SIG-M5 treated with dmso at 0.1 percent for 504 hours (cell line): Measurements from ENCODE around the gene TBXAS1.
"Not testable (repeated sequence)": the region's sequence is repeated elsewhere in the genome, so short reads cannot be mapped to it uniquely, and the experiment has no call there.

Experiments
- DNase-seq: peaks from one replicate; lab custom pipeline; 2025; ENCODE audit not compliant: unreplicated experiment; lab: John Stamatoyannopoulos, UW

TBXAS1 gene

DNA sequence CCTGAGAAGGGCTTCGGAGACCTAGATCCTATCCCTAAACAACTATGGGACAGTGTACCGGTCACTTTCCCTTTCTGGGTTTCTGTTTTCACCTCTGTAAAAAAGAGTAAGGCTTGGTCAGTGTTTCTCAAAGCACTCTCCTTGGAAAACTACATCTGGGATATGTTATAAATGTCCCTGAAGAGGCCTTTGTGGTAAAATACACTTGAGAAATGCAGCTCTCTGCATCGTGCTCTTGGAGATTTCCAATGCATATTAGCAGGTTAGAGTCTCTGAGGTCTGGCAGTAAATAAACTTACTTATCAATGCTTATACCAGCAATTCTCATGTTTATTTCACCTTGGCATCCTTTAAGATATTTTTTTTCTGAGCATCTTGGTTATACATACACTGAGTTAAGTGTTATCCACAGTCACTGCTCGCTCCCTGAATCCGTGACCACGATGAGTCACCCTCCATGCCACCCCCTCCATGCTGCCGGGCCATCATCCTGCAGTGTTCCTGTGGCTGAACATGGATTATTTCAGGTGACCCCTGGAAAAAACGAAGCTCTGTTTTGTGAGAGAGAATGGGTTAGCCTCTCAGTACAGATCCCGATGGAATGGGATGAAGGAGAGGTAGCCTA, 3.3 kb upstream of the TBXAS1 start:
- no peak for DNase-seq

DNA sequence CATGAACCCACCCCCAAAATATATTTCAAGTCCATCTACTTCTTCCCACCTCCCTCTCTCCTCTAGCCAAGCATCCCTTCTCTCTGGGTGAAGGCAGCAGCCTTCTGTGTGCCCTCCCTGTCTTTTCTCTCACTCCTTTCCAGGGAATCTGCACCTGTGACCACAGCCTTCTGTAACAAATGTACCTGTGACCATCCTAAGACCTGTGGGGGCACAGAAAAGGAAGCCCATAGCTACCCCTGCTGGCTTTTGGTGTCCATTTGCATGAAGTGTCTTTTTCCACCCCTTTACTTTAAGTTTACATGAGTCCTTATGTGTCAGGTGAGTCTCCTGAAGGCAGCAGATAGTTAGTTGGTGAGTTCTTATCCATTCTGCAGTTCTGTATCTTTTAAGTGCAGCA, 2.0 kb upstream of the TBXAS1 start:
- no peak for DNase-seq

DNA sequence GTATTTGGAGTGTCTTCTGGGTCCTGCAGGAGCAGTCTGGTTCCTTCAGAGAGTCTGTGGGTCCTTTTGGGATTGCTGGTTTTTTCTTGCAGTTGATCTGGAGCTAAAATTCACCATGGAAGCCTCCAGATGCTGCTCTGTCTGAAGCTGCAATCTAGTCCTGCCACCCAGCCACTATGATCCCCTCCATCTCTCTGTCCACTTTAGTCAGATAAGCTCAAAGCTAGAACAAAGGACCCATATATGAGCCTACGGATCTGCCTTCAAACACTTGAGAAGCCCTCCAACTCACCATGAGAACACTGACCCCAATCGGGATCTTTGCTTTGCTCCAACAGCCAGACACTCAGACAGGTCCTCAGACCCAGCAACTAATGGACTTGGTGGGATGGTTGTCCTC, 618 bp upstream of the TBXAS1 start:
- no peak for DNase-seq

DNA sequence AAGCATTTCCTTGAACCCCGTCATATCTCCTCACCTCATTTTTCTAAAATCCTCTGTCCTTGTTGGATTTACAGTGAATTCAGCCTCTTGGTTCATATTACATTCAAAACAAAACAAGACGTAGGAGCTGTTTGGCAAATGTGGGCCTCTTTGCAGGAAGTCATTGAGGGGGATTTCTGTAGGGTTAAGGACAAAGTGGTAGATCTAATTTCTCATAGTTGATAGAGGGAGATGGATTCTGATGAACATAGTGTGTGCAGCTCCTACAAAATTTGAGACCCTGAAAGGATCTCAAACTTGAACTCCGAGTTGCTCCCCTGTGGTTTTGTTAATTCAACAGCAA, 682 bp downstream of the TBXAS1 start:
- DNase-seq: peak; percentile 29

DNA sequence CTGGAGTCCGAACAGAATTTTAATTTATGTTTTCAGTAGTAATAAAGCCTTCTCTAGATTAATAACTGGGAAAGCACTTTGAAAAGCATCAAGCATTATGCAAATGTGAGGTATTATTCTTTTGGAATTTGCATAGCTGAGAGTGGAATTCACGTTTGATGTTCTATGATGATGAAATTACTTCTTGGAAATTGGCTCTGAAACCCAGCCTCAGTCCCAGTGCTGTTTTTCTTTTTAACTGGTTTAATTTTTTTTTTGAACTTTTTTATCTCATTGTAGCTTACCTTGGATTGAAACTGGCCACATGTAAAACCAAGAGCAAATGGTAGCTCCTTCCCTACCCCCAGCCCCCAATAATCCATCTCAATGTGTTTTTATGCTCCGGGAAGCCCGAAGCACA, 1.2 kb downstream of the TBXAS1 start:
- no peak for DNase-seq

DNA sequence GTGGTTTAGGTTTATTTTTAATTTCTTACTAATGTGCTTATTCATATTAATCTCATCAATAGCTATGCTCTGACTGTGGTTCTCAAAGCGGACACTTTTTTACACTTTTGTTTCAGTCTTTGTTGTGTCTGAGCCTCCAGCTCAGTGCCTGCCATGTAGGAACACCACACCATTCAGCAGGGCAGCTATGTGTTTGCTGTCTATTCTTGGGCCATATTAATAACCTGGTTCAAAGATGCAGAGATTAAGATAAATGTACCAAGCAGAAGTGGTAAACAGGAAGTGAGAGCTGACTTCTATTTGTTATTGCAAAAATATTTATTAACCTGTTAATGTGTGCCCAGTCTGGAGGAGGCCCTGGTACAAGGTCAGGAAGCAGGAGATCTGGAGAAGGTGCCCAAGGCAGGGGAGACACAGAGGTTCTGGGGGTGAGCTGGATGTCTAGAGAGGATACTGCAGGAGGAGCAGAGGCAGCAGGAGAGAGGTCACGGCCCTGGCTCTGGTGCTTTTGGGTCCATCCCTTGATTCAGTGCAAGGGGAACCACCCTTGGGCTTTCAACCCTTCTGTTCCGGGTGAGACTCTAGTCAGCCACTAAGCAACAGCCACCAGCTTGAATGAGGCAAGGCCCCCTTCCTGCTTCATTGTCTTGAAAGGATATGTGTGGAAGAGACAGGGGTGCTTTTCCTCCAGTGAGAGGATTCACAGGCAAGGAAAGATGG, 1.9 kb downstream of the TBXAS1 start:
- no peak for DNase-seq

DNA sequence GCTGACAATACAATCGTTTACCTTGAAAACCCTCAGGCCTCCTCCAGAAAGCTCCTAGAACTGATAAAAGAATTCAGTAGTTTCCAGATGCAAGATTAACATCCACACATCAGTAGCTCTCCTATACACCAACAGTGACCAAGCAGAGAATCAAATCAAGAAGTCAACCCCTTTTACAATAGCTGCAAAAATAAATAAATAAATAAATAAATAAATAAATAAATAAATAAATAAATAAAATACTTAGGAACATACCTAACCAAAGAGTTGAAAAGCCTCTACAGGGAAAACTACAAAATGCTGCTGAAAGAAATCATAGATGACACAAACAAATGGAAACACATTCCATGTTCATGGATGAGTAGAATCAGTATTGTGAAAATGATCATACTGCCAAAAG, 6.8 kb downstream of the TBXAS1 start:
- not testable (repeated sequence) for DNase-seq

DNA sequence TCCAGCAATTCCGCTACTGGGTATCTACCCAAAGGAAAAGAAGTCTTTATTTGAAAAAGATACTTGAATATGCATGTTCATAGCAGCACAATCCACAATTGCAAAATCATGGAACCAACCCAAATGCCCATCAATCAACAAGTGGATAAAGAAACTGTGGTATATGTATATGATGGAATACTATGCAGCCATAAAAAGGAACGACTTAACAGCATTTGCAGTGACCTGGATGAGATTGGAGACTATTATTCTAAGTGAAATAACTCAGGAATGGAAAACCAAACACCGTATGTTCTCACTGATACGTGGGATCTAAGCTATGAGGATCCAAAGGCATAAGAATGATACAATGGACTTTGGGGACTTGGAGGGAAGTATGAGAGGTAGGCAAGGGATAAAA, 8.2 kb downstream of the TBXAS1 start:
- not testable (repeated sequence) for DNase-seq

DNA sequence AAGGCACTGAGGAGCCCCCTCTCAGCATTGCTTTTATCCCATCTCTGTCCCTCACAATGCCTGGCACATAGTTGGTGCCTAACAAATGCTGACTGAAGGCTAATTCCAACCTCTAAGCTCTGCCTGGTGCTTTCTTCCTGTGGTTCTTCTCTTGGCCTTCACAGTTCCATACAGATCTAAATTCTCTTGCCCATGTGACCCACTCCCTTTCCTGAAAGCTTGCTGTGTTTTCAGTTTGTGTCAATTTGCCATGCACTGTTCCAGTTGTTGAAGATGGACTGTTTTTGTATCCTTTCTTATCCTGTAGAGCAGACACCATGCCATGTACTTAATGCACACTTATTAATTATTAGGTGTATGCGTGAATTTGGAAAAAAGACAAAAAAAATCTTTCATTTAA, 9.2 kb downstream of the TBXAS1 start:
- DNase-seq: no peak

DNA sequence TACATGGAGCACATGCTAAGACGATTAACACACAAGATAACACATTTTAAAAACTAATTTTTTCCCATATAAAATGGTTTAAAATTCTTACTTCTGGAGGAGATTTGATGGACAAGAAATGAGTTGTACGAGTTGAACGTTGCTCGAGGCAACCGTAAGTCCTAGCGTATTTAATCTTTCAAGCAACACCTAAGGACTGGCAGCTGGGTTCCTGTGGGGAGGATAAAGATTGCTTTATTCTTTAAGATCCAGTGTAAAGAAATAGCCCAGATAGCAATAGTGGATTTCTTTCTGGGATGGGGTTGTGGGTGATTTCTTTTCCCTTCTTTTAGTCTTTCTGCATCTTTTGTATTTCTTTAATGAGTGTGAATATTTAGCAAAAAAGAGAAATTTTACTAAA, 9.8 kb downstream of the TBXAS1 start:
- DNase-seq: no peak

DNA sequence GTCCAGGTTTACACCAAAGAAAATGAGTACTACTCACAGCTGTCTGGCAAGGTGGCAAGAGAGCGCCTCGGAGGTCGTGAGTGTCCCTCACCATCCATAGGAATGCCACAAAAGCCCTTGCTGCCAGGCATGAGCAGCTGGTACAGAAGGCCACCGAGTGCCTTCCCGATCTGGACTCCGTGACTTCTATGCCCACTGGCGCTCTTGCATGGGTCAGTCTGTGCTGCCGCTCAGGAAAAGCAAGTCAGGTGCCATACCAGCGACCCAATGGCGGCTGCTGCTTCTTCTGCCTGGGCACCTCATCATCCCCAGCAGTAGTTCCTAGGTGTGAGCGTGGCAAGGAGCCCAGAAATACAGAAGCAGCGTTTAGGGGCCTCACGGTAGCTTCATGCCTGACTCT, 11.7 kb downstream of the TBXAS1 start:
- no peak for DNase-seq

DNA sequence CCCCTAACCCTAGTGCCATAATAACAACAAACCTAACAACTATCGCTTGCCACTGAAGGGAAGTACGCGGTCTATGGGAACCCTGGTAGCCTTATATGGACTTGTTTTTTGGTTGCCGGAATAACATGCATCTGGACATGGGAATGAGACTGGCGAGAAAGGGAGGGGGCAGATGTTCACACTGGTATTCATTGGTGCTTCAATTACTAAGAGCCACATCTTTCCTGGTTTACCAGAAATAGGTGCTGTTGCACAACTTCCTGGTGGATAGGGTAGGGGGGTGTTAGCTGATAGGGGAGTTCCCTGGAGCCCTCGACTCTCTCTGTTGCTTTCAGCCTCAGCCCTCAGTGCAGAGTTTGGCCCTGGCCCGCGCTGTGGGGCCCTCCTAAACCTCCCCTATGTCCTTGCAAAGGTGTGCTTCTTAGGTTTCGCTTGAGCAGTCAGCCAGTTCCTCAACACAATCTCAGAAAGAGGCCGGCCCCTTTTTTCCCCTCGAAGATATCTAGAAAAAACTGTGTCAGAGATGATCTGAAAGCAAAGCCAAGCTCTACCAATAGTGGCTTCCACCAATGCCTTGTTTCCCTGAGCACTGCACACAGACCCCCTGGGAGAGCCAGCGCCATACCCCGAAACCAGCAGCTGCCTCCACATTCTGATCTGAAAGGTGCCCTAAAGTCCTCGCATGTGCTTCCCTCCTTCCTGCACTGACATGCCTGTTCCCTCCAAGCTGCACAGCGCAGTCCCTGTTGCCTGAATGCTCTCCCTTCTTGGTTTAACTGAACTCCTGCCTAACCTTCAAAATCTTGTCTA, 13.5 kb downstream of the TBXAS1 start:
- DNase-seq: no peak

DNA sequence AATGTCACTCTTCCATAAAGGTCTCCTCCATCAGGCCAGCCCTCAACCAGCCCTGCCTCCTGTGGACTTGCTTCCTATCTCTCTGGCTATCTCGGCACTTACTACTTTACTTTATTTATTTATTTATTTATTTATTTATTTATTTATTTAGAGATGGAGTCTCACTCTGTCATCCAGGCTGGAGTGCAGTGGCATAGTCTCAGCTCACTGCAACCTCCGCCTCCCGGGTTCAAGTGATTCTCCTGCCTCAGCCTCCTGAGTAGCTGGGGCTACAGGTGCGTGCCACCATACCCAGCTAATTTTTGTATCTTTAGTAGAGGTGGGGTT, 14.1 kb downstream of the TBXAS1 start:
- not testable (repeated sequence) for DNase-seq

DNA sequence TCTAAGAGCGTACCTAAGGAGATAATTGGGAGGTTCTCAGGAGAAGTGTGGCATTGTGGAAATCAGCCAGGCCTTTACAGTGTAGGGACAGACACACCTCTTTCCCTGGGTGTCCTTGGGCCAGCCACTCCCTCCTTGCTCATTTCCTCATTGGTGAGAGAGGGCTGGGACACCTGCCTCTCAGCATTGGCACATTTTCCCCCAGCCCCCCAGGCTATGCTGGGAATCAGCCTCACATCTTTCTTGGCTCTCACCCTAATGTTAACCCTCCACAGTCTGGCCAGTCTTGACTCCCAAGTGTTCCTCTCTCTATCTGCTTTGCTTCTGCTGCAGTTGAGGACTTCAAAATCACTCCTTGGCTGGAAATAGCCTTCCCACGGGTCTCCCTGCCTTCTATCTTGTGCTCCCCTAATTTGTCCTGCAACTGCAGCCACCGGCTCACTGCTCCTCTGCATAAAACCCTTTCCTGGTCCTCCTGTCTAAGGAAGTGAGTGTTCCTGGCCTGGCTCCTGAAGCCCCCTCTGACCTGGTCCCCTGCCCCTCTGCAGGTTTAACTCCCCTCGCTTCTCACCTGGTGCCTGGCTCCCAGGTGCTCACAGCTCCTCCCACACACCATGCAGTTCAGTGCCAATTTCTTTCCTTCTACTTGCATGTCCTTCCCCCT, 15.8 kb downstream of the TBXAS1 start:
- DNase-seq: no peak

DNA sequence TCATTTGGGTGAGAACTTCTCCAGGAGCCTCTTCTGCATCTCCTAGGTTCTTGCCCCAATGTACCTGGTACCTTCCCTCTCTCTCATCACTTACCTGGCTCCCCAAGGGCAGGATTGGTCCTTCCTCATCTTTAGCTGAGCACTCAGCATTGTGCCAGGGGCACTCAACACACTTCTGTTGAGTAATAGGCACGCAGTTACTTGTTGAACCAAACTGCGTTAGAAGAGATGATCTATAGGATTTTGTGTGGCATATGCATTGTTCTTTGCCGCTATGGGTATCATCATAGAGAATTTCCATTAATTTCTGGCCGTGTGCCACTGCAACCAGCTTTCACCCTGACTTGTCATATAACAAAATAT, 16.4 kb downstream of the TBXAS1 start:
- DNase-seq: no peak

DNA sequence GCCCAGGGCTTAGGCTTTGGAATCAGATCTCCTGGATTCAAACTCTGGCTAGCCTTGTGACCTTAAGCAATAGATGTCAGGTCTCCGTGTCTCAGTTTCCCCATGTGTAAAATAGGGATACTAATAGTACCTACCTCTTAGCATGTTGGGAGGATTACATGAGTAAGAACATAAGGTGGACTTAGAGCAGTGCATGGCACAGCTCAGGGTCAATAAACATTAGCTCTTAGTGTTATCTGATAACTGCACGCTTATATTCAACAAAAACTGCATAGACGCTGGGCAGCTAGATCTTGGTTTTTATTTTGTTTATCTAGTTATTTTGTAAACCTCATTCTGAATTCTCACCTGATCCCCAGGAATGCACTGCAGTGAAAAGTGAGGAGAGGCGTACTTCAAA, 17.2 kb downstream of the TBXAS1 start:
- DNase-seq: no peak

DNA sequence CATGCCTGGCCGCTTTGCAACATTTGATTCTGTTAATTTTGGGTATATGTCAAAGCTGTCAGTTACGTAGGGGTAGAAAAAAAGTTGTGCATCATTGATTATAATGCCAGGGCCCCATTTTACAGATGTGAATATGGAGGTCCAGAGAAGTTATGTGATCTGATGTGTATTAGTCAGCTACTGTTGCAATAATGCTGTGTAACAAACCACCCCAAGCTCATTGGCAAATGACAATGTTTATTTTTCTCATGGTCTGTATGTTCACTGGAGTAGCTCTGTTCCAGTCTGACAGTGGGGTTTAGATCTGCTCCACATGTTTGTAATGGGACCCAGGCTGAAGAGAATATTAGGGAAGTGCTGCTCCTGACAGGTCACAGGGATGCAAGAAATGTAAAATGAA, 19.2 kb downstream of the TBXAS1 start:
- no peak for DNase-seq

DNA sequence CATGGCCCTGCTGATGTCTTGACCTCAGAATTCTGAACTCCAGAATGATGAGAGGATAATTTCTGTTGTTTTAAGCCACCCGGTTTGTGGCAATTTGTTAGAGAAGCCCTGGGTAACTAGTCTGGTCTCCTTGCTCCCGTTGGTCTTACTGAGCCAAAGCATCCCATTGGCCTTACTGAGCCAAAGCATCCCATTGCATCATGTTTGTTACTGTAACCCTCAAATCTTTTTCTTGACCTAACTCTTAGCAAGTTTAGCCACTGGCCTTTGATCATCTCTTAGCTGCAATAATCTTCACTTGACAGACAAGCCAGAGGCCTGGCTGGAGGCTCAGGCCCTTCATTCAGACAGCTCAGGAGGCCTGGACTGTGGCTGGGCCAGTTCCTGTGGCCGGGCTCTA, 21.8 kb downstream of the TBXAS1 start:
- no peak for DNase-seq

DNA sequence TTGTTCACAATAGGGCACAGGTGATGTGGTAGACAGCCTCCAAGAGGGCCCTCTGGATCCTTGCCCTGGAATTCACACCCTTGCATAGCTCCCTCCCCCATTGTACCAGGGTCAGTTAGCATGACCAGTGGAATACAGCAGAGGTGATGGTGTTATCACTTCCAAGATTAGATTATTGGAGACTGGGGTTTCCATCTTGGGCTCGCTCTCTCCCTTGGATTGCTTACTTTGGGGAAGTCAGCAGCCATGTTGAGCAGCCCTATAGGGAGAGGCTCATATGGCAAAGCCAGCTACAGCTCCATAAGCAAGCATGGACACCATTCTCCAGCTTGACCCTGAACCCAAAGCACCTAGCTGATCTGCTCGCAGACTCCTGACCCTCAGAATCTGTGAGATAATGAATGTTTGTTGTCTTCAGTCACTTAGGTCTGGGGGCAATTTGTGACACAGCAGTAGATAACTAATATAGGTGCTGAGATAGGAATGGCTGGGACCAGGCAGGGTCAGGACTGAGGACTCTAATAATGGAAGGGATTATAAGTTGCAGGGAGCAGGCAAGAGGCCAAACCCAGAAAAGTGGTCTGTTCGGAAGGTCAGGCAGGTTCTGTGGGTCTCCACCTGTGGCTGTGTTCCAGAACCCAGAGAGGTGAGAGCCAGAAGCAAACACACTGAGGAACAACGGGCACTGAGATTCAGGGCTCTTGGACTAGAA, 22.9 kb downstream of the TBXAS1 start:
- DNase-seq: no peak

DNA sequence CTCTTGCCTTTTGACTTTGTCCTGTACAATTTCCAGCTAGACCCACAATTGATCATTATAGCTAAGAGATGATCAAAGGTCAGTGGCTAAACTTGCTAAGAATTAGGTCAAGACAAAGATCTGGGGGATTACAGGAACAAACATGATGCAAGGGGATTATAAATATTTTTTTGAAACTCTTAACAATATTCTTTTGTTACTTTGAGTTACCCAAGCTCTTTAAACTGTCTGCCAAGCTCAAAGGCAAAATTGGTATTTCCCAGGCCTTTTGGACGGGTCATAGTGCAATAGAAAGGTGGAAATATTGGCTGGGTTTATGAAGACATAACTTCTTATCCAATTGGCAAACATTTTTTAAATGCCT, 23.4 kb downstream of the TBXAS1 start:
- no peak for DNase-seq

DNA sequence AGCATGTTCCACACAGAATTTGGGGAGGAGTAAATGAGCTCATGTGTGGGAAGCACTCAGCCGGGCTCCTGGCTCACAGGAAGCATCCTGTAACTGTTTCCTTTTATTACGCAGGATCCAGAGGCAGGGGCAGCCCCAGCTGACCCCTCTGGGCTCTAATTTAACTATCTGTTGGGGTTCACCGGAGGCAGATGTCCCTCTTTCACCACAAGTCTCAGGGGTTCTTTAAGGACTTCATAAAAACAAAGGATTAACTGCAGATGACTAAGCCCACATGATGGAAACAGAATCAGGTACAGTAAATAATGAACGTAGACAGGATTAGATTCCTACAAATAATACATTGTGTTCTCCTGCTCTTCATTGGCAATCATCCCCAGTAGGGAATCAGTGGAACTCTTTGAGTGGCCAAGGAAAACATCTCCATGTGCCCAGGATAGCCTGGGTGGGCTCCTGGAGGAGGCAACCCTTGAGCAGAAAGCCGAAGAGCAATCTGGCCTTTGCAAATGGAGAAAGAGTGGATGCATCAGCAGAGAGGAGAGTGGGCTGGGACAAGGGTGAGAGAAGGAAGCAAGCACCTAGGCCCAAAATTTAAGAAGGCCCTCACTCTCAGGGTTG, 24.6 kb downstream of the TBXAS1 start:
- DNase-seq: no peak
